ENCODE results near the gene NKIRAS1.

DNA sequence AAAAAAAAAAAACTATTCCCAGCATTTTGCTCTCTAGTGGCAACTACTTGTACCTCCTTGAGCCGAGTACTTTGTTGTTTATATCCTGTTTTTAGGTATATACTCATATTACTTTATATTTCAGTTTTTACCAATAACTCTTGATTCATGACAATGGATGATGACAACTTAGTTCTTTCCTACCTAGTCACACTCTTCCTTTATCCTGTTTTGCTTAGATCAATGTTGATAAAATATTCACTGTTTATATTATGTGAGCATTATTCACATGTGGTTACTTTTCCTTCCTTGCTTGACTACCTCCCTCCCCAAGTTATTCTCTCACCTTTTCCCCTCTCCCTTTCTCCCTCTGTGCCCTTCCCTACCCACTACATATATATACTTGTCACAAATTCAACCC lies 53.7 kb downstream of the NKIRAS1 start:
- TF ChIP-seq, protein P1, sequence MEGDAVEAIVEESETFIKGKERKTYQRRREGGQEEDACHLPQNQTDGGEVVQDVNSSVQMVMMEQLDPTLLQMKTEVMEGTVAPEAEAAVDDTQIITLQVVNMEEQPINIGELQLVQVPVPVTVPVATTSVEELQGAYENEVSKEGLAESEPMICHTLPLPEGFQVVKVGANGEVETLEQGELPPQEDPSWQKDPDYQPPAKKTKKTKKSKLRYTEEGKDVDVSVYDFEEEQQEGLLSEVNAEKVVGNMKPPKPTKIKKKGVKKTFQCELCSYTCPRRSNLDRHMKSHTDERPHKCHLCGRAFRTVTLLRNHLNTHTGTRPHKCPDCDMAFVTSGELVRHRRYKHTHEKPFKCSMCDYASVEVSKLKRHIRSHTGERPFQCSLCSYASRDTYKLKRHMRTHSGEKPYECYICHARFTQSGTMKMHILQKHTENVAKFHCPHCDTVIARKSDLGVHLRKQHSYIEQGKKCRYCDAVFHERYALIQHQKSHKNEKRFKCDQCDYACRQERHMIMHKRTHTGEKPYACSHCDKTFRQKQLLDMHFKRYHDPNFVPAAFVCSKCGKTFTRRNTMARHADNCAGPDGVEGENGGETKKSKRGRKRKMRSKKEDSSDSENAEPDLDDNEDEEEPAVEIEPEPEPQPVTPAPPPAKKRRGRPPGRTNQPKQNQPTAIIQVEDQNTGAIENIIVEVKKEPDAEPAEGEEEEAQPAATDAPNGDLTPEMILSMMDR (IDR thresholded peaks at IDR 0.05; ENCODE audit: borderline replicate concordance, extremely low read depth, low read length, poor library complexity, severe bottlenecking), result no peak
- TF ChIP-seq EZH2 (IDR thresholded peaks at IDR 0.05; ENCODE audit: borderline replicate concordance, low read depth, low read length, severe bottlenecking), result no peak
